Nephron progenitor cell (in vitro differentiated cells): ENCODE measurements around the gene TRPV4.

Source experiments
- DNase-seq: peaks from one replicate; pipeline ENCODE4 v3.0.0; 2021
- H3K27ac Mint-ChIP-seq: 2 replicates; pipeline ENCODE4 v1.8.0; 2021; ENCODE audit warnings: mild to moderate bottlenecking, moderate library complexity, mixed read lengths
- H3K27me3 Mint-ChIP-seq: 2 replicates; pipeline ENCODE4 v1.8.0; 2021; ENCODE audit warnings: mild to moderate bottlenecking, low read depth, mixed read lengths; ENCODE audit not compliant: poor library complexity
- H3K36me3 Mint-ChIP-seq: 2 replicates; pipeline ENCODE4 v1.8.0; 2021; ENCODE audit warnings: low read depth, mixed read lengths
- H3K4me1 Mint-ChIP-seq: 2 replicates; pipeline ENCODE4 v1.8.0; 2021; ENCODE audit warnings: mixed read lengths
- H3K4me3 Mint-ChIP-seq: 2 replicates; pipeline ENCODE4 v1.8.0; 2021; ENCODE audit warnings: mild to moderate bottlenecking, moderate library complexity, mixed read lengths
- H3K9me3 Mint-ChIP-seq: 2 replicates; pipeline ENCODE4 v1.8.0; 2021; ENCODE audit warnings: mild to moderate bottlenecking, moderate library complexity, mixed read lengths
- TF ChIP-seq, protein P1 (sequence below): fragments of 200-600 bp; sonication (generic); IDR thresholded peaks from 2 replicates; pipeline ENCODE4 v1.5.0; 2021; ENCODE audit warnings: antibody characterized with exemption

TRPV4 gene

DNA sequence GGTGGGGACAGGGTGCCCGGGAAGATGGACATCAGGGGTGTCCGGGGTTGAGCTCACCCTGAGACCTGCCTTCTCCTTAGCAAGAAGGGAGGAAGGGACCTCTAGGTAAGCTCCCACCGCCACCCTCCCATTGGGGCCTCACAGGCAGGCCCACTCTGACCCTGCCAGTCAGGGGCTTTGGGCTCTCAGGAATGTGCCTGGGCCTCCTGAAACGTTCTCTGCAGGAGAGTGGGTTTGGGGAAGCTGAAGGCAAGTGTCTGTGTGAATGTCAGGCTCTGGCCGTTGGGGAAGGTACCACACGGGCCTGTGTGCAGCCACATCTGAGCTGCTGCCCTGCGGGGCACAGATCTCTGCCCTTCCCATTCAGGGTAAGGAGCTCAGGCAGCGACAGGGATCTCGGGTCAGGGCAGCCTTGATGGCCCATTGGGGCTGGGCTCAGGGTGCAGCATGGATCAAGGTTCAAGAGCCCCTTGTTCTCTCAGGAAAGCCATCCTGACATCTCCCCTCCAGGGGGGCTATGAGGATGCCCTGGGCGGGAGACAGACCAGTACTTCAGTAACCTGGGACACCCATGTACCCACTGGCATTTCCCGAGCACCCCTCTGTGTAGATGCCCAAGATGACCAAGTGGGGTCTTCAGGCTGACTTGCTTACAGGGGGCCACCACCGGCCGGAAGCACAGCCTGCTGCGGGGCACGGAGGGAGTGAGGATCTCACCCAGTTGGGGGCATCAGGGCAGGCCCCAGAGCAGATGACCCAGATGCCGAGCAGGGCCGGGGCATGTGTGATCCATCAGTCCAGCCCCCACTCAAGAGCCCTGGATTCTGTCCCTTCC lies 89.9 kb downstream of the TRPV4 start:
- TF ChIP-seq, protein P1, sequence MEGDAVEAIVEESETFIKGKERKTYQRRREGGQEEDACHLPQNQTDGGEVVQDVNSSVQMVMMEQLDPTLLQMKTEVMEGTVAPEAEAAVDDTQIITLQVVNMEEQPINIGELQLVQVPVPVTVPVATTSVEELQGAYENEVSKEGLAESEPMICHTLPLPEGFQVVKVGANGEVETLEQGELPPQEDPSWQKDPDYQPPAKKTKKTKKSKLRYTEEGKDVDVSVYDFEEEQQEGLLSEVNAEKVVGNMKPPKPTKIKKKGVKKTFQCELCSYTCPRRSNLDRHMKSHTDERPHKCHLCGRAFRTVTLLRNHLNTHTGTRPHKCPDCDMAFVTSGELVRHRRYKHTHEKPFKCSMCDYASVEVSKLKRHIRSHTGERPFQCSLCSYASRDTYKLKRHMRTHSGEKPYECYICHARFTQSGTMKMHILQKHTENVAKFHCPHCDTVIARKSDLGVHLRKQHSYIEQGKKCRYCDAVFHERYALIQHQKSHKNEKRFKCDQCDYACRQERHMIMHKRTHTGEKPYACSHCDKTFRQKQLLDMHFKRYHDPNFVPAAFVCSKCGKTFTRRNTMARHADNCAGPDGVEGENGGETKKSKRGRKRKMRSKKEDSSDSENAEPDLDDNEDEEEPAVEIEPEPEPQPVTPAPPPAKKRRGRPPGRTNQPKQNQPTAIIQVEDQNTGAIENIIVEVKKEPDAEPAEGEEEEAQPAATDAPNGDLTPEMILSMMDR: no peak
- peak; percentile 7 for DNase-seq
- Mint-ChIP-seq H3K27ac (no peak overlapping the region), H3K36me3 (no peaks in the 10 kb centered on the region), H3K4me1 (peaks cover 11% of the 10 kb centered on the region), H3K27me3 (no peaks in the 10 kb centered on the region), H3K9me3 (no peaks in the 10 kb centered on the region), H3K4me3 (no peak overlapping the region)

DNA sequence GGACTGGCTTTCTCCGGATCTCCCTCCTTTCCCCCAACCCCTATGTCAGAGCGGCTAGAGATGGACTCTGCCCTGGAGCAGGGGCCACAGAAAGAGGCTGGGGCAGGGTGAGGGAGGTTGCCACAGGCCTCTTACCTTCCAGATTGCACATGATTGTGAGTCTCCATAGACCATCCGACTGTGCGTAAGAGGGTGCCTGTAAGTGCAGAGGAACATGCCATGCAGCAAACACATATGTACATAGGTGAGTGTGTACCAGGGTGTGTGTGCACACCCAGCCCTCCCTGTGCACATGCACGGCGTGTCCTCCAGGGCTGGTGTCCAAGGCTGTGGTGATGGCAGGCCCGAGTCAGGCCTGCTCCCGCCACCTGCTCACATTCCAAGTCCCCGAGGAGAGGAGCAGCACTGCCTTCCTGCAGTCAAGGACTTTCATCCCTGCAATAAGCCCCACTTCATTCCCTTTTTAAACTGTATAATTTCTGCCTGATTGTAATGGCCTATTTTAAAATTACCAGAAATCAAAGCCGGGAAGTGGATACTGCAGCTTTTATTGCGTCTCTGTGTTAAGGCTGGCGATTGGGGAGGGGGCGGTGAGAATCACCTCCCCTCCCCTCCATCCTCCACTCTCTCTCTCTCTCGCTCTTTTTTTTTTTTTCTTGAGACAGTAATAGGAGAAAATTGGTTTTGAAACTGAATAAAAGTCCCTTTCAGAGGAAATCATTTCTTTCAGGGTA lies 91.1 kb downstream of the TRPV4 start:
- no peaks in the 10 kb centered on the region for H3K36me3 Mint-ChIP-seq
- TF ChIP-seq, protein P1: no peak
- no peak overlapping the region for H3K4me3 Mint-ChIP-seq
- H3K27me3 Mint-ChIP-seq: peaks cover 4% of the 10 kb centered on the region
- no peaks in the 10 kb centered on the region for H3K9me3 Mint-ChIP-seq
- peak; percentile 6 for DNase-seq
- H3K4me1 Mint-ChIP-seq: peaks cover 17% of the 10 kb centered on the region
- no peak overlapping the region for H3K27ac Mint-ChIP-seq

DNA sequence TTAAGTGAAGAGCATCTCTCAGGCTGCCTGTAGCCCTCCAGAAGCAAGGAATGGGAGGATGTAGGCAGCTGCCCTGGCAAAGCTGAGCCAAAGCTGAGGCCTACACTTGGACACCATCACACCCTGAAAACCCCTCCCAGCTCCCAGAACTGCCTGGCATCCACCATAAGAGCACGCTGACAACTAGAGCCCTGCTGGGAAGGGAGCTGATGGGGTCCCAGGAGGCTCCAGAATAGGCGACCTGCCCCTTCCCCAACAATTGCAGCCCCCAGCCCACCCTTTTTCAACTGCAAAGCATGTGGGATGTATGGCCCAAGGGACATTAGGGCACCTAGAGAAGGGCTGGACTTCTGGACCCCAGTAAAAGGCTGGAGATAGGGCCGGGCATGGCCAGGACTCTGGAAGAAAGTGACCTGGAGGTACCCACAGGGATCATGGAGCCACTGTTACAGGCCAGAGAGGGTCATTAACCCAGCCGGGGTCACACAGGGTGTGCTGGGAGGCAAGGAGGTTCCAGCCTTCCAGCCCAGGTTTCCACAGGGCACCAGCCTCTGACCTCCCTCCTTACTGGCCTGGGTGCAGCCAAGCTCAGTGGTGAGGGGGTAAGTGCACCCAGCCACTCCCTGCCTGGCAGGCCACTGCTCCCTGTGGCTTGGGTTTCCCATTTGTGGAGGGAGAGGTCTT lies 91.8 kb downstream of the TRPV4 start:
- peaks cover 4% of the 10 kb centered on the region for H3K27me3 Mint-ChIP-seq
- H3K9me3 Mint-ChIP-seq: no peaks in the 10 kb centered on the region

DNA sequence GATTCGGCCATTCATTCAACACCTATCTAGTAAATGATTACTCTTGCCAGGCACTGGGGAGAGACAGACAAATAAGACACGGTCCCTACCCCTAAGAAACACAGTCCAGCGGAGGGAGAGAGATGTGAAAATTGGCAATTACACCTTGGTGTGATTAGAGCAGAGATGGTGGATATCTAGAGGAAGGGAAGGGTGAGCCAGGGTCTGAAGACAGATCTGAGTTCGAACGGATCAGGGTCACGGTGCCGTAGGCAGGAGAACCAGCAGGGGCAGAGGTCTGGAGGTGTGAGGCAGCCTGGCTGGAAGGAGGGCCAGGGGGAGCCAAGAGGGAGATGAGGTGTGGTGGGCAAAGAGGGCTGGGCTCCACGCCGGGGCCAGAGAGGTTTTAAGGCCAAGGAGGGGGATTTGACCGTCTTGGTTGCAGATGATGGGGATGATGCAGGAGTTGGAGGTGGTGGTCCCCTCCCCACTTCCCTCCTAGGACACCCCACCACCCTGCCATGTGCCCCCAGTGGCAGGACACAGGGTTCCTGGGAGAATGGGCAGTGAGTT lies 92.4 kb downstream of the TRPV4 start:
- no peaks in the 10 kb centered on the region for H3K36me3 Mint-ChIP-seq
- peaks cover 26% of the 10 kb centered on the region for H3K4me1 Mint-ChIP-seq
- H3K27ac Mint-ChIP-seq: no peak overlapping the region
- TF ChIP-seq, protein P1: no peak
- no peak overlapping the region for H3K4me3 Mint-ChIP-seq
- H3K9me3 Mint-ChIP-seq: no peaks in the 10 kb centered on the region
- peak; percentile 0 for DNase-seq
- H3K27me3 Mint-ChIP-seq: peaks cover 6% of the 10 kb centered on the region

More for the DNA sequence above, 91.8 kb downstream of the TRPV4 start:
- peaks cover 24% of the 10 kb centered on the region for H3K4me1 Mint-ChIP-seq
- no peak overlapping the region for H3K27ac Mint-ChIP-seq
- DNase-seq: peak; percentile 1
- TF ChIP-seq, protein P1: no peak
- H3K4me3 Mint-ChIP-seq: no peak overlapping the region
- H3K36me3 Mint-ChIP-seq: no peaks in the 10 kb centered on the region

DNA sequence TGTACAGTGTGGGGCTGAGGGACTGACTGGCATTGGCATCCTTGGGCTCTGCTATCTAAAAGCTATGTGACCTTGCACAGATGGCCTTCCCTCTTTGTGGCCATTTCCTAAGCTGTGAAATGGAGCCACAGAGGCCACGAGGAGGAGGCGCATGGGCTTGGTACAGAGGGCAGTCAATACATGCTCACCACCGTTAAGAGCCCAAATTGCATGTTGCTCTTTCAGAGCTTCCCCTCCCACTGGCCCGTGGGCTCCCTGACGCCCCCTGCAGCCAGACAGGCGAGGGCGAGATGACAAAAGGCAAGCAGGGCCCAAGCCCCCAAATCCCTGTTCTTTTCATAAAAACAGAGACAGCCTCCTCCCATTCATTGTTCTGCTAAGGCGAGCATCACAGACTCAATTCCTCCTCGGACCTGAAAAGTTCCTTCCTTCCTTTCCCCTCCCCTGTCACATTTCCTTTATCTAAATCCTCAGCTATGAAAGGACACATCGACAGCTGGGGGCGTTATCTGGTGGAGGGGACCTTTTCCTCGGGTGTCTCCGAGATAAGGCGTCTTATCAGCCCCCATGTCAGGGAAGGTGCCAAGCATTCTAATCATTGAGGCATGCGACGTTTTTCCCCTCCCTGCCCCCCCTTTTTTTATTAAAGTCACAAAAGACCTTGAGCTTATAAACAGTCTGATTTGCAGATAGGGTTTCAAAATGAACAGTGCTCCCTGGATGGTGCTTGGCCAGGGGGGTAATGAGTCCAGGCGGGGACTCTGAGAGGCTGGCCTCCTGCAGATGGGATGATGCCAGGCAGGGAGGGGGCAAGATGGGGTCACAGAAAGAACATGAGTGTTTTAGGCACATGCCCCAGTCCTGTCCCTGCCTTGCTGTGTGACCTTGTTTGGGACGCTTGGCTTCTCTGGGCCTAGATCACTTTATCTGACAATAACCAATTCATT lies 93.2 kb downstream of the TRPV4 start:
- Mint-ChIP-seq H3K4me1 (peaks cover 32% of the 10 kb centered on the region), H3K4me3 (no peak overlapping the region), H3K27ac (no peak overlapping the region), H3K27me3 (peaks cover 6% of the 10 kb centered on the region), H3K9me3 (no peaks in the 10 kb centered on the region), H3K36me3 (no peaks in the 10 kb centered on the region)
- TF ChIP-seq, protein P1: no peak
- DNase-seq: peak; percentile 32
